Peyer's patch (tissue), 4 donors: ENCODE measurements around the gene ARHGAP24. TPM values are rescaled to one million over a fixed set of nuclear protein-coding genes. Genes with fewer than 3 reads are reported as not detected.

Experiments used
- DNase-seq, 3 donors: peaks; one replicate each; pipeline ENCODE4 v3.0.0-alpha.2; 2017 to 2019
- H3K27ac ChIP-seq, 4 donors: fragments of 200-600 bp; sonication (generic); one replicate each; pipeline ENCODE4 v1.5.1; 2016 to 2019
- H3K27me3 ChIP-seq, 2 donors: fragments of 200-600 bp; sonication (generic); one replicate each; pipeline ENCODE4 v1.5.1; 2019
- H3K36me3 ChIP-seq, 3 donors: fragments of 200-600 bp; sonication (generic); one replicate each; pipeline ENCODE4 v1.5.1; 2016 to 2019
- H3K4me1 ChIP-seq, 4 donors: fragments of 200-600 bp; sonication (generic); one replicate each; pipeline ENCODE4 v1.5.1; 2016 to 2019
- H3K4me3 ChIP-seq, 4 donors: fragments of 200-600 bp; sonication (generic); 1 replicate in 3 of 4; 2 replicates in 1 of 4; pipeline ENCODE4 v1.5.1; 2016 to 2019; ENCODE audit warnings: mild to moderate bottlenecking in 1 of 4
- H3K9me3 ChIP-seq, 4 donors: fragments of 200-600 bp; sonication (generic); one replicate each; pipeline ENCODE4 v1.5.1; 2016 to 2019; ENCODE audit warnings: mild to moderate bottlenecking in 1 of 4
- POLR2A ChIP-seq, 2 donors: fragments of 450-650 bp; IDR thresholded peaks; one replicate each; pipeline ENCODE4 v1.5.1; 2017; ENCODE audit warnings: antibody characterized with exemption in 2 of 2, mild to moderate bottlenecking in 2 of 2, moderate library complexity in 2 of 2
- total RNA-seq, 4 donors: library from RNA; depleted of rRNA; stranded (reverse); fragments of >200 nt; gene quantifications; one replicate each; pipeline ENCODE4 v1.1.0, GENCODE V29; 2016
- TF ChIP-seq, protein P1 (sequence below), 6 experiments: fragments of 450-650 bp in 4 of 6; fragments of 200-600 bp in 2 of 6; sonication (generic) in 1 of 6; IDR thresholded peaks; one replicate each; pipeline ENCODE4 v1.5.1; 2017 to 2019; ENCODE audit warnings: antibody characterized with exemption in 6 of 6, mild to moderate bottlenecking in 3 of 6, moderate library complexity in 1 of 6

Gene ARHGAP24
- total RNA-seq, 4 donors from 2014 or later, result 4.7 to 330 (median 20.0) TPM

GRCh38 chr4:85951099-85951498 lies 476.1 kb downstream of the ARHGAP24 start:
- Histone ChIP-seq H3K36me3 (no peaks in the 10 kb centered on the region), H3K27ac (no peak overlapping the region), H3K4me3 (no peak overlapping the region), H3K4me1 (peaks cover 0 to 6% (median 0%) of the 10 kb centered on the region in 4 donors), H3K9me3 (no peaks in the 10 kb centered on the region), H3K27me3 (no peaks in the 10 kb centered on the region)
- TF ChIP-seq POLR2A (IDR thresholded peaks at IDR 0.05), result no peak
- TF ChIP-seq, protein P1, sequence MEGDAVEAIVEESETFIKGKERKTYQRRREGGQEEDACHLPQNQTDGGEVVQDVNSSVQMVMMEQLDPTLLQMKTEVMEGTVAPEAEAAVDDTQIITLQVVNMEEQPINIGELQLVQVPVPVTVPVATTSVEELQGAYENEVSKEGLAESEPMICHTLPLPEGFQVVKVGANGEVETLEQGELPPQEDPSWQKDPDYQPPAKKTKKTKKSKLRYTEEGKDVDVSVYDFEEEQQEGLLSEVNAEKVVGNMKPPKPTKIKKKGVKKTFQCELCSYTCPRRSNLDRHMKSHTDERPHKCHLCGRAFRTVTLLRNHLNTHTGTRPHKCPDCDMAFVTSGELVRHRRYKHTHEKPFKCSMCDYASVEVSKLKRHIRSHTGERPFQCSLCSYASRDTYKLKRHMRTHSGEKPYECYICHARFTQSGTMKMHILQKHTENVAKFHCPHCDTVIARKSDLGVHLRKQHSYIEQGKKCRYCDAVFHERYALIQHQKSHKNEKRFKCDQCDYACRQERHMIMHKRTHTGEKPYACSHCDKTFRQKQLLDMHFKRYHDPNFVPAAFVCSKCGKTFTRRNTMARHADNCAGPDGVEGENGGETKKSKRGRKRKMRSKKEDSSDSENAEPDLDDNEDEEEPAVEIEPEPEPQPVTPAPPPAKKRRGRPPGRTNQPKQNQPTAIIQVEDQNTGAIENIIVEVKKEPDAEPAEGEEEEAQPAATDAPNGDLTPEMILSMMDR (IDR thresholded peaks at IDR 0.05), result no peak
- no peak for DNase-seq

- no peaks in the 10 kb centered on the region for H3K36me3 ChIP-seq
- no peak overlapping the region for H3K27ac ChIP-seq
- no peak overlapping the region for H3K4me3 ChIP-seq
- peaks cover 0 to 6% (median 0%) of the 10 kb centered on the region in 4 donors for H3K4me1 ChIP-seq
- H3K9me3 ChIP-seq, result no peaks in the 10 kb centered on the region
- TF ChIP-seq, protein P1 (IDR thresholded peaks at IDR 0.05), result no peak
- no peak for TF ChIP-seq POLR2A (IDR thresholded peaks at IDR 0.05)
- no peaks in the 10 kb centered on the region for H3K27me3 ChIP-seq
- DNase-seq, result no peak
These were observed 477.6 kb downstream of the ARHGAP24 start for GRCh38 chr4:85952528-85952927.

DNA sequence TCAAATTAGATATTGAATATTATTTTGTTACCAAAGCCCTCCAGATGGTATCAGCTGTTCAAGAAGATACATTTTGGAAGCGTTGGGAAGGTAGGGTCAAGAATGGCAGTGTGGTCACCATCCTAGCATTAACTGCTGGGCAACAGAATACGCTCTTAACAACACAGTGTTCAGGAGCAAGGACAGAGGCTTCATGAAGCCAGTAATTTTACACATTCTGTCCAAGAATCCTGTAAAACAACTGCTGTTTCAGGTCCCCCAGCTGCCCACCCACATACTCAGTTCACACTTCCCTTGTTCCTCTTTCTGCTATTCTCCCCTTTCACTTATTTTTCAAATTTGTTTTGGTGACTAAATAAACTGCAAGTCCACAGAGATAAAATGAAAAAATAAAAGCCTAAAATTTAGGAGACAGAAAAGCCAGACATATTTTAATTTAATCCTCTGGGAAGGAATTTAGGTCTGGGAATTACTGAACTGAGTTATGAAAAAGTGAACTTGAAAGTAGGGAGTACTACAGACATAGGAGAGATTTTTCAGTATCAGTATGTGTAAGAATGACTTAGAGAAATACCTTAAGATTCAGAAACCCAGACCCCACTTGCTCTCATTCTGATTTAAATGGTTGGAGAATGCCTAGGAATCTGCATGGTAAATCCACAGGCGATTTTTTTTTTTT lies 478.2 kb downstream of the ARHGAP24 start:
- no peak overlapping the region for H3K4me3 ChIP-seq
- no peaks in the 10 kb centered on the region for H3K9me3 ChIP-seq
- no peaks in the 10 kb centered on the region for H3K27me3 ChIP-seq
- no peak overlapping the region for H3K27ac ChIP-seq
- no peaks in the 10 kb centered on the region for H3K36me3 ChIP-seq
- peaks cover 0 to 6% (median 0%) of the 10 kb centered on the region in 4 donors for H3K4me1 ChIP-seq
- TF ChIP-seq, protein P1 (IDR thresholded peaks at IDR 0.05), result no peak
- TF ChIP-seq POLR2A (IDR thresholded peaks at IDR 0.05), result no peak
- DNase-seq, result no peak

DNA sequence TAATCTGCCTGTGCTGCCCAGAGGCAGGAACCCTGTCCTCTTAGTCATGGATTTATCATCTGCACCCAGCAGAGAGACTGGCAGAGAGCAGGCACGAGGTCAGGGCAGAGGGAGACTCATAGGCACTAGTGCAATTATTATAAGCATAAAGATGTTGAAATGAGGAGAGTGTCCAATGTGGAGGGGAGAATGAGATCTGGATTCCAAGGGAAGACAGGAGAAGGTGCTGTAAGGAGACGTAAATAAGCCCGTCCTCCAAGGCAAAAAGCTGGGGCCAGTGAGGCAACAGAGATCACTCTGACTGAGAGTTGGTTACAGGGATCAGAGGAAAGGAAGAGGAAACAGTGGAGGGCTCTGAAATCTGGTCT lies 478.7 kb downstream of the ARHGAP24 start:
- TF ChIP-seq, protein P1 (IDR thresholded peaks at IDR 0.05), result no peak
- TF ChIP-seq POLR2A (IDR thresholded peaks at IDR 0.05), result no peak
- peaks cover 0 to 6% (median 0%) of the 10 kb centered on the region in 4 donors for H3K4me1 ChIP-seq
- no peak overlapping the region for H3K4me3 ChIP-seq
- no peaks in the 10 kb centered on the region for H3K9me3 ChIP-seq
- no peaks in the 10 kb centered on the region for H3K27me3 ChIP-seq
- no peak for DNase-seq
- H3K27ac ChIP-seq, result no peak overlapping the region
- no peaks in the 10 kb centered on the region for H3K36me3 ChIP-seq

DNA sequence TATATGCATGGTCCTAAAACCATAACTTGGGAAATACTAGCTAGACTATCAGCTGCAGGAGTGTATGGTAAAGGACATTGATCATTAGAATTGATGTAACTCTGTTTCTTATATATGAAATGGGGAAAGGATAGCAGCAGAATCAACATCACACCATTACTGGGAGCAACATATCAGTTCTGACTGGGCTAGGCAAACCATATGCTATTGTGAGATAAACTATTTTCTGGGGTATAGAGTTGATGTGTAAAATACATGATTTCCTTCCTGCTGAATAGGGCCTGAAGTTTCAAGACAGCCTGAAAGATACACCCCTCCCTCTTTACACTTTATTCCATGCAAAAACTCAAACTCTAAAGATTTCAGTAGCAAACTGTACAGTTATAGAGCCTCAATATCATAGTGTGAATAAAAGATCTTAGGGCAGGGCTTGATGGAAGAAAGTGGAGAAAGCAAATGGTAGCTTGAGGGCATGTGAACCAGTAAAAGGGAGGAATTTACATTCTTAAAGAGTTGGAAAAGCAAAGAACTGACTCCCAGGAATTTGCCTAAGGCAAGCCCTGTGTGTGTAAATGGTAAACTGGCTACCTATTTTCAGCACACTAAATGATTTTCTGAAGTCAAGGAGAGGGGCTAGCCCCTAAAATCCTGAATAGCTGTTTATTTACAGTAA lies 480.8 kb downstream of the ARHGAP24 start:
- H3K9me3 ChIP-seq, result no peaks in the 10 kb centered on the region
- H3K27ac ChIP-seq, result no peak overlapping the region
- no peaks in the 10 kb centered on the region for H3K36me3 ChIP-seq
- DNase-seq, result no peak
- peaks cover 0 to 6% (median 0%) of the 10 kb centered on the region in 4 donors for H3K4me1 ChIP-seq
- TF ChIP-seq, protein P1 (IDR thresholded peaks at IDR 0.05), result no peak
- TF ChIP-seq POLR2A (IDR thresholded peaks at IDR 0.05), result no peak
- H3K4me3 ChIP-seq, result no peak overlapping the region
- H3K27me3 ChIP-seq, result no peaks in the 10 kb centered on the region
